ENCODE measurements around the gene CLRN1.

DNA sequence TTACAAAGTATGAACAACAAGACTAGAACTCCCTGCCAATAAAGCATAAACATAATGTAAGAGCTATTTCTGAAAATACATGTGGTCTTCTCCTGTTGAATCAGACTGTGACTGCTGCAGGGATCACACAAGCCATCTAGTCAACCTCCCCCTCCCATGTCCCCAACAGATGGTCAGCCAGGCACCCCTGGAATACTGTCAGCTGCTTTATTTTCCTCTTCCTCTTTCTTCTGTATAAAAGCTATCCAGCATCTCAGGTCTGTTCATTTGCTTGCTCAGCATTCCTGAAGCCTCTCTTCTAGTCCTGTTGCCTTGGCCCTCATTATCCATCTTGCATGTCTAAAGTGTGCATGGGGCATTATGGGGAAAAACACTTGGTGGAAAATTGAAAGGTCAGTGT is 60.8 kb downstream of the CLRN1 start:
- TF ChIP-seq YY1 (IDR thresholded peaks at IDR 0.05; ENCODE audit: low read depth) (no peak), POLR2AphosphoS5 (IDR thresholded peaks at IDR 0.05; ENCODE audit: low read depth, low read length) (no peak), MEF2A (IDR thresholded peaks at IDR 0.05; ENCODE audit: borderline replicate concordance, low read depth) (no peak)
- TF ChIP-seq, protein P1, sequence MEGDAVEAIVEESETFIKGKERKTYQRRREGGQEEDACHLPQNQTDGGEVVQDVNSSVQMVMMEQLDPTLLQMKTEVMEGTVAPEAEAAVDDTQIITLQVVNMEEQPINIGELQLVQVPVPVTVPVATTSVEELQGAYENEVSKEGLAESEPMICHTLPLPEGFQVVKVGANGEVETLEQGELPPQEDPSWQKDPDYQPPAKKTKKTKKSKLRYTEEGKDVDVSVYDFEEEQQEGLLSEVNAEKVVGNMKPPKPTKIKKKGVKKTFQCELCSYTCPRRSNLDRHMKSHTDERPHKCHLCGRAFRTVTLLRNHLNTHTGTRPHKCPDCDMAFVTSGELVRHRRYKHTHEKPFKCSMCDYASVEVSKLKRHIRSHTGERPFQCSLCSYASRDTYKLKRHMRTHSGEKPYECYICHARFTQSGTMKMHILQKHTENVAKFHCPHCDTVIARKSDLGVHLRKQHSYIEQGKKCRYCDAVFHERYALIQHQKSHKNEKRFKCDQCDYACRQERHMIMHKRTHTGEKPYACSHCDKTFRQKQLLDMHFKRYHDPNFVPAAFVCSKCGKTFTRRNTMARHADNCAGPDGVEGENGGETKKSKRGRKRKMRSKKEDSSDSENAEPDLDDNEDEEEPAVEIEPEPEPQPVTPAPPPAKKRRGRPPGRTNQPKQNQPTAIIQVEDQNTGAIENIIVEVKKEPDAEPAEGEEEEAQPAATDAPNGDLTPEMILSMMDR (IDR thresholded peaks at IDR 0.05) = no peak

Measured in SK-N-SH (cell line).